Thoracic aorta (tissue), 2 donors: ENCODE data around the gene REV3L. TPM values are rescaled to one million over a fixed set of nuclear protein-coding genes. Genes with fewer than 3 reads are reported as not detected.

Source experiments
- ATAC-seq: fragments of 150-250 bp; one replicate; pipeline ENCODE4 v1.8.0; 2017; ENCODE audit warnings: low read depth; ENCODE audit not compliant: insufficient number of reproducible peaks, low FRiP score
- DNase-seq: peaks from one replicate; pipeline ENCODE4 v3.0.0-alpha.2; 2020; ENCODE audit warnings: low spot score
- H3K27ac ChIP-seq, 2 donors: fragments of 200-600 bp; sonication (generic); 1 replicate in 1 of 2; 2 replicates in 1 of 2; pipeline ENCODE4 v1.5.1; 2016; ENCODE audit warnings: mild to moderate bottlenecking in 2 of 2, moderate library complexity in 2 of 2
- H3K27me3 ChIP-seq: fragments of 200-600 bp; sonication (generic); replicated peaks from 2 replicates; pipeline ENCODE4 v1.6.0; 2016; ENCODE audit warnings: mild to moderate bottlenecking; ENCODE audit not compliant: insufficient read depth
- H3K36me3 ChIP-seq: fragments of 200-600 bp; sonication (generic); one replicate; pipeline ENCODE4 v1.5.1; 2016
- H3K4me1 ChIP-seq, 2 donors: fragments of 200-600 bp; sonication (generic); 1 replicate in 1 of 2; 2 replicates in 1 of 2; pipeline versions ENCODE4 v1.5.1 to v1.6.0; 2016; ENCODE audit warnings: low read depth in 2 of 2, mild to moderate bottlenecking in 1 of 2; ENCODE audit not compliant: control insufficient read depth in 1 of 2
- H3K4me3 ChIP-seq: fragments of 200-600 bp; sonication (generic); 2 replicates; pipeline ENCODE4 v1.5.1; 2016; ENCODE audit warnings: mild to moderate bottlenecking
- H3K9me3 ChIP-seq: fragments of 200-600 bp; sonication (generic); 2 replicates; pipeline ENCODE4 v1.5.1; 2016
- total RNA-seq, 2 donors: library from RNA; depleted of rRNA; stranded (reverse); fragments of >200 nt; gene quantifications; one replicate each; pipeline versions ENCODE4 v1.1.0 to v1.2.3, GENCODE V29; 2016
- TF ChIP-seq, protein P1 (sequence below): fragments of 200-600 bp; sonication (generic); IDR thresholded peaks from one replicate; pipeline ENCODE4 v1.5.1; 2019; ENCODE audit warnings: antibody characterized with exemption

Gene REV3L
- total RNA-seq, 2 donors from 2014 or later, result 25.6 to 59.8 TPM

DNA sequence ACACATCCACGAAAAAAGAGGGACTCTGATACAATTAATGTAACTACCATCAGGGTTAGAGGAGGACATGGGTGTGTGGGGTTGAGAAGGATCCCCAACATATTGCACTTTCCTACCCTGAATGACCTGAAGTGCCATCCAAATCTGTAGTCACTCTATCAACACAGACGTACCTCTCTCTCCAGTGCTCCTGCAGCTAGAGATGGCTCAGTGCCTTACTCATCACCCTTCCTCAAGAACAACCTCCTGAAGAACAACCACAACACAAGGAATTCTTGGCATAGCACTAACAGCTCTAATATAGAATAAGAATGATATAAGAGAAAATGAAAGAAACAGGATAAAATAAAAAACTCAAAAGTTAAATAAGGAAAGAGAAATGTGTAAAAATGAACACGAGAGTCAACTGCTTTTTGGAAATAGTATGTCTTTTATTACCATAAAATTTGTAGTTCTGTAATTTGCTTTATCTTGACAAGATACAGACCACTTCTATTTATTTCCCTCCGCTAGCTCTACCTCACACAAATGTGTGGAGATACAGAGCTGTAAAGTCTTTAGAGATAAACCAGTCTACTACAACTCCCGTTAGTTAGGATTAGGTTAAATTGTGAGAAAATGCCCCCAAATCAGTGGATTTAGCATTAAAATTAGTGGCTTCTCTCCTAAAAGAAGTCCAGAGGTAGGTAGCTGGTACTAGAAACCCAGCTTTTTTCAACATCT lies 63.9 kb downstream of the REV3L start:
- Histone ChIP-seq H3K27me3 (no peaks in the 10 kb centered on the region), H3K4me3 (no peak overlapping the region), H3K36me3 (no peaks in the 10 kb centered on the region), H3K4me1 (peaks cover 22 to 42% of the 10 kb centered on the region in 2 donors), H3K27ac (no peak overlapping the region), H3K9me3 (no peaks in the 10 kb centered on the region)
- no peak for ATAC-seq
- TF ChIP-seq, protein P1, sequence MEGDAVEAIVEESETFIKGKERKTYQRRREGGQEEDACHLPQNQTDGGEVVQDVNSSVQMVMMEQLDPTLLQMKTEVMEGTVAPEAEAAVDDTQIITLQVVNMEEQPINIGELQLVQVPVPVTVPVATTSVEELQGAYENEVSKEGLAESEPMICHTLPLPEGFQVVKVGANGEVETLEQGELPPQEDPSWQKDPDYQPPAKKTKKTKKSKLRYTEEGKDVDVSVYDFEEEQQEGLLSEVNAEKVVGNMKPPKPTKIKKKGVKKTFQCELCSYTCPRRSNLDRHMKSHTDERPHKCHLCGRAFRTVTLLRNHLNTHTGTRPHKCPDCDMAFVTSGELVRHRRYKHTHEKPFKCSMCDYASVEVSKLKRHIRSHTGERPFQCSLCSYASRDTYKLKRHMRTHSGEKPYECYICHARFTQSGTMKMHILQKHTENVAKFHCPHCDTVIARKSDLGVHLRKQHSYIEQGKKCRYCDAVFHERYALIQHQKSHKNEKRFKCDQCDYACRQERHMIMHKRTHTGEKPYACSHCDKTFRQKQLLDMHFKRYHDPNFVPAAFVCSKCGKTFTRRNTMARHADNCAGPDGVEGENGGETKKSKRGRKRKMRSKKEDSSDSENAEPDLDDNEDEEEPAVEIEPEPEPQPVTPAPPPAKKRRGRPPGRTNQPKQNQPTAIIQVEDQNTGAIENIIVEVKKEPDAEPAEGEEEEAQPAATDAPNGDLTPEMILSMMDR, result no peak
- no peak for DNase-seq

DNA sequence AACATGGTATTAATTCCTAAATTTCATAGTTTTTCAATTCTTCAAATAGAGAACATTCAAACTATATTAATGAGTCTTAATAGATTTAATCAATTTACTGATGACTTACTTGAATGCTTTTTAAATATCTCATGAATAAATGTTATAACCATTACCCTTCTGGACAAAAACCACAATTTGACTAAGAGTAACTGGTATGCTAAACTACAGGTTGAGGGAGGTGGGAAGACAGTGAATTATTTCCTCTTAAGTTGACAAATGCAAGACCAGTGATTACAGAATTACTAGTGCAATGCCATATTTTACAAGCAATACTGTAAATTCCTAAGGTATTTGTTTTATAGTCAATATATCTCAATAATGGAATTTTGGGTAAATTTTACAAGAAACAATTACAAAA lies 65.1 kb downstream of the REV3L start:
- Histone ChIP-seq H3K36me3 (no peaks in the 10 kb centered on the region), H3K27me3 (no peaks in the 10 kb centered on the region), H3K27ac (no peak overlapping the region), H3K9me3 (no peaks in the 10 kb centered on the region), H3K4me1 (peaks cover 19 to 33% of the 10 kb centered on the region in 2 donors), H3K4me3 (no peak overlapping the region)
- TF ChIP-seq, protein P1, result no peak
- DNase-seq, result no peak
- no peak for ATAC-seq

DNA sequence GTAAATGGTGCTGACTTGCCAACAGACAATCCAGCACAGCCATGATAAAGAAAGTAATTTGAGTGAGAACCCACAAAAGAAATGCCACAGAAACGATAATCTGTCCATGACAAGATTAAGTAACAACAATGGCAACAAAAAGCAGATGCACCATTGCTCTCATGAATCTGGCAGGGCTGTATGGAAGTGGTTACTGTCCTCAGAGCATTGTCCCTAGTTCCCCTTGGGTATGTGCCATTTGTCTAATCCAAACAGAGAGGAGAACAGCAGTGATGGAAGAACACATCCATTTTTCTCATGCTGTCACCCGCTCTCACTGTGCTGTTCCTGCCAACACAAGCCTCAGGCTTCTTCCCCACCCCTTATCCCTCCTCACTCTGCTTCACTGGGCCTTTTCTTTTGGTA lies 65.8 kb downstream of the REV3L start:
- Histone ChIP-seq H3K36me3 (no peaks in the 10 kb centered on the region), H3K4me1 (peaks cover 19 to 33% of the 10 kb centered on the region in 2 donors), H3K9me3 (no peaks in the 10 kb centered on the region), H3K27ac (peak overlapping the region in 1 of 2 donors; percentile 21), H3K27me3 (no peaks in the 10 kb centered on the region), H3K4me3 (no peak overlapping the region)
- DNase-seq (no peak), ATAC-seq (no peak)
- TF ChIP-seq, protein P1, result no peak

DNA sequence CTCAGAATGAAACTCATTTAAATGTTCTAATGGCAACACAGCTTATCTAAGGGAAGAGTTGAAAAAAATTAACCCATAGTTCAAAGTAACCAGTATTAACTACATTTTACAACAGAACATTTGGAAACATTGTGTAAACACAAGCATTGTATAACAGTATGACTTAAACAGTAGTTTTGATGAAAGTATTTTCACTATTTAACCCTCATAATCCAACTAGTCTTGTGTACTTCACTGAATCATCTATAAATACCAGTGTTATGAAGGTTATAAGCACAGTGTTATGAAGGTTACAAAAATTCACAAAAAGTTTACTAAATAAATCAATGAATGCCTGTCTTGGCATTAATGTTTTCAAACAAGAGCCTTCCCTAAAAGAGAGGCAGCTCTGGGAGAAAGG lies 66.5 kb downstream of the REV3L start:
- ATAC-seq (no peak), DNase-seq (no peak)
- Histone ChIP-seq H3K36me3 (no peaks in the 10 kb centered on the region), H3K4me3 (no peak overlapping the region), H3K9me3 (no peaks in the 10 kb centered on the region), H3K27me3 (no peaks in the 10 kb centered on the region), H3K4me1 (peaks cover 19 to 33% of the 10 kb centered on the region in 2 donors), H3K27ac (no peak overlapping the region)
- TF ChIP-seq, protein P1, result no peak

DNA sequence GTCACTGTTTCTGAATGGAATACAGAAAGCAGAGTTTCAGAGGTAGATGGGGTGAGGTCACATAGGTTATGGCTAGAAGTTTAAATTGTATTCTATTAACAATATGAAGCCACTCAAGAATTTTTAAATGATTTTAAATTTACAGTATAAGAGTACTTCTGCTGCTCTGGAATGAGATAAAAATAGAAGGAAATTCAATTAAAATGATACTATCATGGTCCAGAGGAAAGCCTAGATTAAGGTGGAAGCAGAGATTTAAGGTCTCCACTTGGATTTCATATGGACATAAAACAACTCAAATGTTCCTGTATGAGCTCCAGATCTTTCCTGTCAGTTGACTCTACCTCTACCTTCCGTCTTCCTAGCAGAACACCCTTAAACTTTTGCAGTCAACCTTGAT lies 68.6 kb downstream of the REV3L start:
- Histone ChIP-seq H3K27ac (no peak overlapping the region), H3K4me3 (no peak overlapping the region), H3K9me3 (no peaks in the 10 kb centered on the region), H3K4me1 (peaks cover 19 to 32% of the 10 kb centered on the region in 2 donors), H3K27me3 (no peaks in the 10 kb centered on the region), H3K36me3 (no peaks in the 10 kb centered on the region)
- no peak for ATAC-seq
- TF ChIP-seq, protein P1, result no peak
- DNase-seq, result no peak
